Neural cell (in vitro differentiated cells): Measurements from ENCODE around the gene SND1. TPM values are rescaled to one million over a fixed set of nuclear protein-coding genes. Genes with fewer than 3 reads are reported as not detected.

Experiments used
- H2AFZ ChIP-seq: fragments of 200-600, 300-800 bp; sonication (generic), shearing (Covaris generic); 2 replicates; pipeline ENCODE4 v1.6.0; 2014; ENCODE audit warnings: low read depth, mild to moderate bottlenecking, antibody characterized with exemption, low read length, moderate library complexity
- H3F3A ChIP-seq: fragments of 200-600 bp; shearing (Covaris generic); 2 replicates; pipeline ENCODE4 v1.6.1; 2016; ENCODE audit warnings: mild to moderate bottlenecking, moderate library complexity, mixed read lengths, antibody characterized with exemption, low read length; ENCODE audit not compliant: insufficient read depth, poor library complexity, severe bottlenecking
- H3K27ac ChIP-seq: fragments of 200-600, 300-800 bp; sonication (generic), shearing (Covaris generic); 2 replicates; pipeline ENCODE4 v1.5.1; 2014; ENCODE audit warnings: mild to moderate bottlenecking, low read length, moderate library complexity
- H3K27me3 ChIP-seq: fragments of 300-800, 200-600 bp; sonication (generic), shearing (Covaris generic); 2 replicates; pipeline ENCODE4 v1.6.0; 2014; ENCODE audit warnings: mild to moderate bottlenecking, low read depth, low read length, moderate library complexity; ENCODE audit not compliant: insufficient read depth
- H3K36me3 ChIP-seq: fragments of 300-800, 200-600 bp; sonication (generic), shearing (Covaris generic); 2 replicates; pipeline ENCODE4 v1.5.1; 2014; ENCODE audit warnings: mild to moderate bottlenecking, antibody characterized with exemption, low read length, moderate library complexity; ENCODE audit not compliant: insufficient read depth
- H3K4me2 ChIP-seq: fragments of 300-800, 200-600 bp; sonication (generic), shearing (Covaris generic); 2 replicates; pipeline ENCODE4 v1.6.0; 2014; ENCODE audit warnings: mild to moderate bottlenecking, low read length
- H3K4me3 ChIP-seq: fragments of 300-800, 200-600 bp; sonication (generic), shearing (Covaris generic); 2 replicates; pipeline ENCODE4 v1.5.1; 2014; ENCODE audit warnings: mild to moderate bottlenecking, low read length, moderate library complexity
- H3K79me2 ChIP-seq: fragments of 200-600 bp; shearing (Covaris generic); replicated peaks from 2 replicates; pipeline ENCODE4 v1.6.0; 2014; ENCODE audit warnings: mild to moderate bottlenecking, low read length, moderate library complexity; ENCODE audit not compliant: insufficient read depth
- H3K9ac ChIP-seq: fragments of 300-800, 200-600 bp; sonication (generic), shearing (Covaris generic); 2 replicates; pipeline ENCODE4 v1.6.1; 2016; ENCODE audit warnings: mild to moderate bottlenecking, low read length, mixed read lengths
- H3K9me2 ChIP-seq: fragments of 200-600 bp; shearing (Covaris generic); 2 replicates; pipeline ENCODE4 v1.6.1; 2016; ENCODE audit warnings: mild to moderate bottlenecking, low read length, mixed read lengths; ENCODE audit not compliant: insufficient read depth
- H3K9me3 ChIP-seq: fragments of 200-600, 300-800 bp; sonication (generic), shearing (Covaris generic); 2 replicates; pipeline ENCODE4 v1.6.1; 2016; ENCODE audit warnings: mild to moderate bottlenecking, mixed run types, low read length, moderate library complexity, mixed read lengths
- H4K20me1 ChIP-seq: fragments of 200-600 bp; shearing (Covaris generic); 2 replicates; pipeline ENCODE4 v1.6.1; 2016; ENCODE audit warnings: mild to moderate bottlenecking, mixed run types; ENCODE audit not compliant: insufficient read depth
- CTCF ChIP-seq: fragments of 450-650 bp; IDR thresholded peaks from 2 replicates; pipeline ENCODE4 v1.5.1; 2014; ENCODE audit warnings: antibody characterized with exemption, mild to moderate bottlenecking, moderate library complexity; ENCODE audit not compliant: poor library complexity, severe bottlenecking
- EP300 ChIP-seq: fragments of 450-650 bp; conservative IDR thresholded peaks from 2 replicates; pipeline ENCODE4 v1.6.1; 2014; ENCODE audit warnings: antibody characterized with exemption, mild to moderate bottlenecking, moderate library complexity; ENCODE audit not compliant: poor library complexity, severe bottlenecking
- EZH2 ChIP-seq: fragments of 200-600, 300-800 bp; shearing (Covaris generic), sonication (generic); IDR thresholded peaks from 2 replicates; pipeline ENCODE4 v1.6.1; 2014; ENCODE audit warnings: antibody characterized with exemption, low read length, borderline replicate concordance, mild to moderate bottlenecking; ENCODE audit not compliant: insufficient read depth, poor library complexity, severe bottlenecking
- MXI1 ChIP-seq: fragments of 450-650 bp; conservative IDR thresholded peaks from 2 replicates; pipeline ENCODE4 v1.6.1; 2014; ENCODE audit warnings: antibody characterized with exemption, mild to moderate bottlenecking; ENCODE audit not compliant: poor library complexity, severe bottlenecking
- POLR2AphosphoS5 ChIP-seq: IDR thresholded peaks from 2 replicates; pipeline ENCODE4 v1.6.1; 2012
- RAD21 ChIP-seq: fragments of 450-650 bp; conservative IDR thresholded peaks from 2 replicates; pipeline ENCODE4 v1.6.1; 2014; ENCODE audit warnings: antibody characterized with exemption, mild to moderate bottlenecking, moderate library complexity
- SMC3 ChIP-seq: fragments of 450-650 bp; conservative IDR thresholded peaks from 2 replicates; pipeline ENCODE4 v1.6.1; 2014; ENCODE audit warnings: antibody characterized with exemption, mild to moderate bottlenecking, moderate library complexity; ENCODE audit not compliant: poor library complexity
- TAF1 ChIP-seq: IDR thresholded peaks from 2 replicates; pipeline ENCODE4 v1.6.1; 2012; ENCODE audit warnings: low read depth
- polyA plus RNA-seq: library from polyadenylated mRNA; depleted of rRNA; stranded (reverse); fragments of >200 nt; gene quantifications from 2 replicates; pipeline ENCODE4 v1.2.3, GENCODE V29; 2014
- TF ChIP-seq, protein P1 (sequence below): IDR thresholded peaks from 2 replicates; pipeline ENCODE4 v1.6.1; 2012; ENCODE audit warnings: borderline replicate concordance

The SND1 gene
- polyA plus RNA-seq, 1 donor from 2014 or later, result 37.4 TPM

DNA sequence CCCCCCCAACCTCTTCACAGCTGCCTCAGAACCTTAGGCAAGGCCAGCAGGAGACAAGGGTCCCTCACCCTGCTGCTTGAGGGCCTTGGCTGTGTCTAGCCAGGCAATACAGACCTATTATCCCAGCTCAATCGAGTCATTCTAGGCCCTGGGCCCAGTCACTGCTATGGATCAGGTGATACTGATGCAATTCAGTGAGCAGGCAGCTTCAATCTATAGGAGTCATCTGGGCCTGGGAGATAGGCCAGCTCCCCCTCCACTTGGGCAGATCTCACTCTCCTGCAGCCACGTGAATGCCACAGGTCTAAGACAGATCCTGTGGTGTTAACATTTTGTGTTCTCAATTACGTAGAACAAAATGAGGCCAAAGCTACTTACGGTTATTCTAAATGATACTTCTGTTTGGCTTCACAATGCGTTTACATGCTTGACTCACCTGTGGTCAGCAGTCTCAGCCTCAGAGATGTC, 447.2 kb downstream of the SND1 start:
- no peaks in the 10 kb centered on the region for H3K36me3 ChIP-seq
- H3K27ac ChIP-seq, result no peak overlapping the region
- no peak overlapping the region for H2AFZ ChIP-seq
- no peak overlapping the region for H3K4me2 ChIP-seq
- H4K20me1 ChIP-seq, result no peaks in the 10 kb centered on the region
- TF ChIP-seq EZH2 (no peak), SMC3 (no peak)
- no peaks in the 10 kb centered on the region for H3K79me2 ChIP-seq
- no peak overlapping the region for H3K9ac ChIP-seq
- peaks cover 2% of the 10 kb centered on the region for H3K9me3 ChIP-seq
- no peak overlapping the region for H3K4me3 ChIP-seq
- no peaks in the 10 kb centered on the region for H3K9me2 ChIP-seq
- peaks cover 9% of the 10 kb centered on the region for H3K27me3 ChIP-seq
- no peaks in the 10 kb centered on the region for H3F3A ChIP-seq

DNA sequence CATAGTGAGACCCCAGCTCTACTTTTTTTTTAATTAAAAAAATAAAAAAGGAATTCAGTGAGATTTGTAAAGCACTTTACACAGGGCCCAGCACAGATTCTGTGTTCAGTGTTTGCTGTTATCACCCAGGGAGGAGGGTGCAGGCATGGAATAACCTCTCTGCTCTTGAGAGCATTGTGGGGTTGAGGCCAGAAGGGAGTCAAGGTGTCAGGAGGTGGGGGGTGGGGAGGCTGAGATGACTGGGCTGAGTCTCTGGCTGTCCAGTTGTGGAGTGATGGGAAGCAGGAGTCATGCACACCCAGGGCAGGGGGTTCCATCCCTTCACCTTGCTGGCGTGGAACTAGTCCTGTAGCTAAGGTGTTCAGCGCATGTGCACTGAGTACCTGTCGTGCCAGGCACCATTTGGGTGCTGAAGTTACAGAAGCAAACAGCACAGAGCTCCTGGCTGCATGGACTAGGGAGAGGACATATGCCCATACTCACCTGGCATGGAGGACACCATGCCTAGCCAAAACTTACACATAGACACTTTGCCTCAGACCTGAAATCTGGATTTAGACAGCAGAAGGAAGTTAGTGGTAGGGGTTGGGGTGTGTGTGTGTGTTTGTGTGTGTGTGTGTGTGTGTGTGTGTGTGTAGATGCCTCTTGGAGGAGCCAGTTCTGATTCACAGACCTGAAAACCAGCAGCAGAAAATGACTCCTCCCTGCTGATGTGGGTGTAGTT, 448.4 kb downstream of the SND1 start:
- H3K9ac ChIP-seq, result no peak overlapping the region
- no peak overlapping the region for H2AFZ ChIP-seq
- H4K20me1 ChIP-seq, result no peaks in the 10 kb centered on the region
- H3K27ac ChIP-seq, result no peak overlapping the region
- H3K27me3 ChIP-seq, result peaks cover 13% of the 10 kb centered on the region
- H3K4me2 ChIP-seq, result no peak overlapping the region
- no peaks in the 10 kb centered on the region for H3K79me2 ChIP-seq
- no peak overlapping the region for H3K4me3 ChIP-seq
- peaks cover 2% of the 10 kb centered on the region for H3K9me3 ChIP-seq
- no peaks in the 10 kb centered on the region for H3K9me2 ChIP-seq
- no peaks in the 10 kb centered on the region for H3F3A ChIP-seq
- H3K36me3 ChIP-seq, result no peaks in the 10 kb centered on the region
- TF ChIP-seq POLR2AphosphoS5 (no peak), CTCF (no peak), MXI1 (no peak), RAD21 (no peak), SMC3 (no peak), EP300 (no peak), EZH2 (no peak), TAF1 (no peak)
- TF ChIP-seq, protein P1, sequence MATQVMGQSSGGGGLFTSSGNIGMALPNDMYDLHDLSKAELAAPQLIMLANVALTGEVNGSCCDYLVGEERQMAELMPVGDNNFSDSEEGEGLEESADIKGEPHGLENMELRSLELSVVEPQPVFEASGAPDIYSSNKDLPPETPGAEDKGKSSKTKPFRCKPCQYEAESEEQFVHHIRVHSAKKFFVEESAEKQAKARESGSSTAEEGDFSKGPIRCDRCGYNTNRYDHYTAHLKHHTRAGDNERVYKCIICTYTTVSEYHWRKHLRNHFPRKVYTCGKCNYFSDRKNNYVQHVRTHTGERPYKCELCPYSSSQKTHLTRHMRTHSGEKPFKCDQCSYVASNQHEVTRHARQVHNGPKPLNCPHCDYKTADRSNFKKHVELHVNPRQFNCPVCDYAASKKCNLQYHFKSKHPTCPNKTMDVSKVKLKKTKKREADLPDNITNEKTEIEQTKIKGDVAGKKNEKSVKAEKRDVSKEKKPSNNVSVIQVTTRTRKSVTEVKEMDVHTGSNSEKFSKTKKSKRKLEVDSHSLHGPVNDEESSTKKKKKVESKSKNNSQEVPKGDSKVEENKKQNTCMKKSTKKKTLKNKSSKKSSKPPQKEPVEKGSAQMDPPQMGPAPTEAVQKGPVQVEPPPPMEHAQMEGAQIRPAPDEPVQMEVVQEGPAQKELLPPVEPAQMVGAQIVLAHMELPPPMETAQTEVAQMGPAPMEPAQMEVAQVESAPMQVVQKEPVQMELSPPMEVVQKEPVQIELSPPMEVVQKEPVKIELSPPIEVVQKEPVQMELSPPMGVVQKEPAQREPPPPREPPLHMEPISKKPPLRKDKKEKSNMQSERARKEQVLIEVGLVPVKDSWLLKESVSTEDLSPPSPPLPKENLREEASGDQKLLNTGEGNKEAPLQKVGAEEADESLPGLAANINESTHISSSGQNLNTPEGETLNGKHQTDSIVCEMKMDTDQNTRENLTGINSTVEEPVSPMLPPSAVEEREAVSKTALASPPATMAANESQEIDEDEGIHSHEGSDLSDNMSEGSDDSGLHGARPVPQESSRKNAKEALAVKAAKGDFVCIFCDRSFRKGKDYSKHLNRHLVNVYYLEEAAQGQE, result no peak
